Measurements from ENCODE around the gene SPOCD1.

Gene SPOCD1
- total RNA-seq, result 0 to 0.17 reads per million in 2 donors

- peak; percentile 43 for DNase-seq
Measured at GRCh38 chr1:31815752-31816500, at the start of gene SPOCD1. SPOCD1 (minus strand) TSS chr1:31816022; CDS start chr1:31815333, 689 bp downstream.

DNA sequence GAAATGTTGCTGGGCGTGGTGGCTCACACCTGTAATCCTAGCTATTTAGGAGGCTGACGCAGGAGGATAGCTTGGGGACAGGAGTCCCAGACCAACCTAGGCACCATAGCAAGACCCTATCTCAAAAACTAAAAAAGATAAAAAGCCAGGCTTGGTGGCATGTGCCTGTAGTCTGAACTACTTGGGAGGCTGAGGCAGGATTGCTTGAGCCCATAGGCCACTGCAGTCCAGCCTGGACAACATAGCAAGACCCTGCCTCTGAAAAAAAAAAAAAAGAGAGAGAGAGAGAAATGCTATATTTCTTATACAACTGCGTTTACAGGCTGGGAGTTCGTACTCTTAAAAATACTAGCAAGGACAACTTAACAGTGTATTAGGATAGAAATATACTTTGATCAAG is 46.2 kb upstream of the SPOCD1 start:
- DNase-seq, result no peak

DNA sequence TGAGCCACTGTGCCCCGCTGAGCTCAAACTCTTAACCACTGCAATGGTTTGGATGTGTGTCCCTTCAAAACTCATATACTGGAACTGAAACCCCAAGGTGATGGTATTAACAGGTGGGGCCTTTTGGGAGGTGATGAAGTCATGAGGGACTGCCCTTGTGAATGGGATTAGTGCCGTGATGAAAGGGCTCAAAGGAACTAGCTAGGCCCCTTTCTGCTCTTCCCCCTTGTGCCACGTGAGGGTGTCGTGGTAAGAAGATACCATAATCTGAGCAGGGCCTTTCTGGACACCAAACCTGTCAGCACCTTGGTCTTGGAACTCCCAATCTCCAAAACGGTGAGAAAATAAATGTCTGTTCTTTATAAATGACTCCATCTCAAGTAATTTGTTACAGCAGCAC is 45.5 kb upstream of the SPOCD1 start:
- no peak for DNase-seq

- no peak for DNase-seq
Measured at GRCh38 chr1:31860581-31860980, 44.8 kb upstream of the SPOCD1 start.

DNA sequence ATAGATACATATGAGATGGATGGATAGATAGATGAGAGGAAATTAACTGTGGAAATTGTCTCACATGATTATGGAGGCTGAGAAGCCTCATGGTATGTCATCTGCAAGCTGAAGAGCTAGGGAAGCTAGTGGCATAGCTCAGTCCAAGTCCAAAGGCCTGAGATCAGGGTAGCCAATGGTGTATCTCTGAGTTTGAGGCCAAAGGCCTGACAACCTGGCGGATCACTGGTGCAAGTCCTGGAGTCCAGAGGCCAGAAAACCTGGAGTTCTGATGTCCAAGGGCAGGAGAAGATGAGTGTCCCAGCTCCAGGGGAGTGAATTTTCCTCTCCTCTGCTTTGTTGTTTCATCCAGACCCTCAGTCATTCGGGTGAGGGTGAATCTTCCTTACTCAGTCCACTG is 43.9 kb upstream of the SPOCD1 start:
- no peak for DNase-seq

DNA sequence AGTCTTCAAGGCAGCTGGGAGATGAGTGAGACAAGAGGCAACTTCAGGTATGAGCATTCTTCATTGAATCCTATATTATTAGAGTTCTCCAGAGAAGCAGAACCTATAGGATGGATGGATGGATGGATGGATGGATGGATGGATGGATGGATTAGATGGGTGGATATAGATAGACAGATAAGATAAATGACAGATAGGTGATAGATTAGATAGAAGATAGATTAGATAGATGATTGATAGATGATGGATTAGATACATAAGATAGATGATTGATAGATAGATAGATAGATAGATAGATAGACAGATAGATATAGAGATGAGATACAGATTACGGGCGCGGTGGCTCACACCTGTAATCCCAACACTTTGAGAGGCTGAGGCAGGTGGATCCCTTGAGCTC is 43.2 kb upstream of the SPOCD1 start:
- DNase-seq, result no peak

DNA sequence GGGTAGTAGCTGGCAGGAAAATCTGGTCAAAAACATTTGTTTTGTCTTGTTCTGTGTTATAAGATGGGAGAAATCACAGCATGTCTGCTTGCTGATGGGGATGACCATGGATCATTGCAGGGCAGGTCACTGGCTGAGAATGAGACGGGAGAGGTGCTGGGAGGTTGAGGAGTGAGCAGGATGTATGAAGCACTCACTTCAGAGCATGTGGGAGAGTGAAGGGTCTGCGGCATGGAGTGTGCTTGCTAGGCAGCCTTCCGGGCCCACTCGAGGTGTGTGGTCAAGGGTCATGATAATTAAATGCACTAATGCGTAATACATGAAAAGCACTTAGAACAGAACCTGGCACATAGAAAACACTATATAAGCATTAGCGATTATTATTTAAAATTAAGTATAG is 42.0 kb upstream of the SPOCD1 start:
- no peak for DNase-seq

- no peak for DNase-seq
Measured at GRCh38 chr1:31856140-31856539, 40.3 kb upstream of the SPOCD1 start.

DNA sequence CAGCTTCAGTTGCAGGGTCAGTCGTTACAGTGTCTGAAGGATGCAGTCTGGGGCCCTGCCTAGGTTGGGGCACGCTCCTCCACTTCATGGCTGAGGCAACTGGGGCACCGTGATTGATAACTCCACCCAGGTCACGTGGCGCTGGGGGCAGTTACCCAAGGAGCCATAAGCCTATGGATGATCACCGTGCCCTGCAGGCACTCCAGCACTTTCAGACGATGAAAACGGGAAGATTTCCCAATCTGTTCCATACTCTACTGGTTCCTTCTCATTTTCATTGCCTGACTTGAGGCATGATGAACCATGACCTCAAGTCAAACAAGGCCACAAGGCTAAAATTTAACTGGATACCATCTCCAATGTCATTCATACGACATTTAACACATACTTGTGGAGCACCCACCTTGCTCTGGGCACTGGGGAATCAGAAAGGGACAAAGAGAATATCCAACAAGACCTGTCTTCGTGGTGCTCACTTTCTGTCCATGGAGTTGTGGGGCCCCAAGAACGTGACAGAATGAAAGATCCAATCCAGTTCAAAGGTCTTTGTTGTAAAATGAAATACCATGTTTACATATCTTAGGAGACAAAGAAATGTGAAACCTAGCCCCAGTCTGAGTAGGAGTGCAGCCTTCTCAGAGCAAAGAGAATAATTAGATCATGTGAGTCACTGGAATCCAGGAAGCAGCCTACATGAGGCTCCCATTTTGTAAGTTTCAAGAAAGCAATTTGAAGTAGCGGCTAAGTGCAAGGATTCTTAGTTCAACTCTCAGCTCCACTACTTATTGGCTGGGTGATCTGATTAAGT is 39.4 kb upstream of the SPOCD1 start:
- no peak for DNase-seq

- DNase-seq, result no peak
Measured at GRCh38 chr1:31849653-31850052, 33.8 kb upstream of the SPOCD1 start.

DNA sequence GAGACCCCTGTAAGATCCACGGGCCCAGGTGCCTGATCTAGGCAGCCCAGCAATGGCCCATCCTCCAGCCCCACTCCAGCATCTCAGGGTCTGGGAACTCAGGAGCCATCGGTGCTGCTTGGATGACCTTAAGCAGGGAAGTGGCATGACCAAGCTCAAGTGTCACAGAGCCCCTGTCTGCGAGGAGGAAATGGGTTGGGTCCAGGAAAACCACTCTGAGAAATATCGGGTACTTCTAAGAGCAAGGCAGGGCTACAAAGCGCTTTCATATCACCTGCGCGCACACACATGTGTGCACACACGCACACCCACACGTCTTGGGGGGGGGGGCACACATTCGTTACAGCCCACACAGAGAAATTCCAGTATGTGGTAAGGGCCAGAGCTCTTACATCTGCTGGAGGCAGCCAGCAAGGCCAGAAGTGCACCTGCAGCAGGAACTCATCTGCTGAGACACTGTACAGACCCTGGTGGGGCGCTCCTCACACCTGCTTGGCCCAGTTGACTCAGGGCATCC is 32.6 kb upstream of the SPOCD1 start:
- DNase-seq, result no peak

GRCh38 chr1:31846484-31846883 is 30.7 kb upstream of the SPOCD1 start:
- DNase-seq, result no peak

- no peak for DNase-seq
Measured at GRCh38 chr1:31843506-31843905, 27.7 kb upstream of the SPOCD1 start.

DNA sequence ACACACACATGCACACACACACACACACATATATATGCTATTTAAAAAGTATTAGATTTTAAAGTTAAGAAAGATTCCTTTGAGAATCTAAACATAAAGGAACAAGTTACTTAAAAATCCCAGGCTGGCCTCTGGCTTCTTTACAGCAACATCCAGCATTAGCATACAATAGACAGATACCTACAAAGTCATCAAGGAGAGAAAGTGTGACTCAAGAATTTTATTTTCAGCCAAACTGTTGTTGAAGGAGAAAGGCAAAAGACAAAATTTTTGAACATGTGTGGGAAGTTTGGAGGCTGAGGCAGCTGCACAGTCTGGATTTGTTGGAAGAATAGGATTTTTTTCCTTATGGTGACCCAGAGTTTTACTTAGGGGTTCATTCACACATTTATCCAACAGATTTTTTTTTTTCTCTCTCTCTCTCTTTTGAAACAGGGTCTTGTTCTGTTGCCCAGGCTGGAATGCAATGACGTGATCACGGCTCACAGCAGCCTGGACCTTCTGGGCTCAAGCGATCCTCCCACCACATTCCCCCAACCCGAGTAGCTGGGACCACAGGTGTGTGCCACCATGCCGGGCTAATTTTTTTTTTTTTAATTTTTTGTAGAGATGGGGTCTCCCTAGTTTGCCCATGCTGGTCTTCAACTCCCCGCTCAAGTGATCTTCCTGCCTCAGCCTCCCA is 24.0 kb upstream of the SPOCD1 start:
- DNase-seq, result no peak

- DNase-seq, result no peak
Measured at GRCh38 chr1:31837451-31838158, 21.8 kb upstream of the SPOCD1 start.

DNA sequence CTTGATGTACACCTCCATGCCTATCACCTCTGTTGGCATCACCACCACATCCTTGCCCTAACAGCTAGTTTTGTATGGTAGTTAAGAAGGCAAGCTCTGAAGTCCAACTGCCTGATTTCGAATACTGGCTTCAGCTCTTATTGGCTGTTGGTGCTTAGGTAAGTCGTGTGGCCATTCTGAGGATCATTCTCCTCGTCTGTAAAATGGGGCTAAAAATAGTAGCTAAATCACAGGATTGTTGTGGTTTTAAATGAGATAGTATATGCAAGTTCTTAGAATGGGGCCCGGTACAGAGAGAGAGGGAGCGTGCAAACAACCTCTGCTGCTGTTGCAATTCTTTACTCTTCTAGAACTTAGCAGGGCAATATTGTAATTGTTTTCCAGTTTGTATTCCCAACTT is 20.8 kb upstream of the SPOCD1 start:
- DNase-seq, result no peak

GRCh38 chr1:31835415-31835814 is 19.6 kb upstream of the SPOCD1 start:
- DNase-seq, result no peak

DNA sequence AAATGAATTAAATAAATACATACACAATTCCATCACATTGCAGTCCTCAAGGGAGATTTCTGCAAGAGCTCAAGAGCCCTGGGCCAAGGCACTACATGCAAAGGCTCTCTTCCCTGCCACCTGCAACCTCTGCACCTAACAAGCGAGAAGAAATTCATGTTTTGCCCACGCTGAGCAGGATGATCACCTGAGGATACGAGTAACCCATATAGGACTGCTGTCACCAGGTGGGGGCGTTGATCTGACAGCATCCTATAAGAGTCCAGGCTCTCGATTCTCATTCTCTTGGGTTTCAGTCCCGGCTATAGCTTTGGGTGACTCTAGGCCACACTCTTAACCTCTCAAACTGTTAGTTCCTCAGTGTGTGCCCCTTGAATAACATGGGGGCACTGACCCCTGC is 18.7 kb upstream of the SPOCD1 start:
- no peak for DNase-seq

DNA sequence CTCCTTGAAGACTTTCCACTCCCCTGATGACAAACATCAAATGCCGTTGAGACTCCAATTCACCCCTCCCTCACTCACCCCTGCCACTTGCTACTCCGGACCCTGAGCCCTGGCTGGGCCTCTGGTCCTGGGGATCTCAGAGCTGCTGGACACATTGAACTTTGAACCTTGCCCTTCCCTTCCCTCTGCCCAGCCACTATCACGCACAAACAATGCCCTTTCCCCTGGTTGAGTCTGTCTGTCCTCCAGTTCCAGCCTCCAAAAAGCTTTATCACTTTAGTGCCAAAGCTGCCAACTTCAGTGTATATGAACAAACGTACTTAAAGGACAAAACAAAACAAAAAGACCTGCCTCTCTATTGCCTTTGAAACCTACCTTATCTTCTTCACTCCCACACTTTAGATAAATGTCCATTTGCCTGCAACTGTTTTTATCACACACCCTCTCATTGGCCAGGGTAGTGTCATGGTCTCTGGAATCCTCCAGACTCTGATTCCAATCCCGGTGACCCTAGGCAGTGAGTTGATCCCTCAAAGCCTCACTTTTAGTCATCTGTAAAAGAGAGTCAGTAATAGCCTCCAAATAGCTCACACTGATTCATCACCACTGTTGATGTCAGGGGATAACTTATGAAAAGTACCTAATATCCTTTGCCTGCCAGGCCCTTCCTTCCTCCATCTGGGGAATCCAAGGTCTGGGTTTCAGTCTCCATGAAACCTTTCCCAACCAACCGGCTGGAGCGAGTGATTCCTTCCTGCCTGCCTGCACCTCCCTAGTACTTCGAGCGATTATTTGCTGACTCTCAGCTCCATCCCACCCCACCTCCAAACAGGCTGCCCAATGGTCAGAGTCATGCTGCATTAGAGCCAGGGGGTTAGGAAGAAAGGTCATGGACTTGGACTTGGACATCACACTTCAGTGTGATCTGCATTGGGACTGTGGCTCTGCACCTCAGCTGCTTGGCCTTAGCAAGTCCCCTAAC is 15.9 kb upstream of the SPOCD1 start:
- DNase-seq, result no peak

- no peak for DNase-seq
Measured at GRCh38 chr1:31830511-31830910, 14.7 kb upstream of the SPOCD1 start.

GRCh38 chr1:31830065-31830464 is 14.2 kb upstream of the SPOCD1 start:
- DNase-seq, result no peak

All from activated gamma-delta T cell (primary cell).